ENCODE measurements around the gene OVCA2. TPM values are rescaled to one million over a fixed set of nuclear protein-coding genes. Genes with fewer than 3 reads are reported as not detected.

OVCA2 gene
- total RNA-seq, 1 donor from 2014 or later: 32.7 TPM

- peak; percentile 40 for DNase-seq (ENCODE audit: low spot score)
- TF ChIP-seq CTCF (IDR thresholded peaks at IDR 0.05; ENCODE audit: unreplicated experiment): no peak
- no peaks in the 10 kb centered on the region for H3K9me3 Mint-ChIP-seq (ENCODE audit: unreplicated experiment)
- peak overlapping the region; percentile 61 for H3K27ac Mint-ChIP-seq (ENCODE audit: unreplicated experiment)
- peaks cover 17% of the 10 kb centered on the region for H3K27me3 Mint-ChIP-seq (ENCODE audit: unreplicated experiment)
- peak overlapping the region; percentile 80 for H3K4me3 Mint-ChIP-seq (ENCODE audit: unreplicated experiment)
- H3K36me3 Mint-ChIP-seq (ENCODE audit: low read depth, unreplicated experiment): peaks cover 6% of the 10 kb centered on the region
- peaks cover 17% of the 10 kb centered on the region for H3K4me1 Mint-ChIP-seq (ENCODE audit: unreplicated experiment)
Observed at GRCh38 chr17:1999557-2000251, 42.1 kb upstream of the OVCA2 start.

GRCh38 chr17:2002767-2003329 lies 39.0 kb upstream of the OVCA2 start:
- no peaks in the 10 kb centered on the region for H3K36me3 Mint-ChIP-seq (ENCODE audit: low read depth, unreplicated experiment)
- no peaks in the 10 kb centered on the region for H3K9me3 Mint-ChIP-seq (ENCODE audit: unreplicated experiment)
- peaks cover 9% of the 10 kb centered on the region for H3K27me3 Mint-ChIP-seq (ENCODE audit: unreplicated experiment)
- DNase-seq (ENCODE audit: low spot score): no peak
- no peak overlapping the region for H3K4me3 Mint-ChIP-seq (ENCODE audit: unreplicated experiment)
- H3K27ac Mint-ChIP-seq (ENCODE audit: unreplicated experiment): no peak overlapping the region
- TF ChIP-seq CTCF (IDR thresholded peaks at IDR 0.05; ENCODE audit: unreplicated experiment): no peak
- peaks cover 11% of the 10 kb centered on the region for H3K4me1 Mint-ChIP-seq (ENCODE audit: unreplicated experiment)

- no peak for TF ChIP-seq CTCF (IDR thresholded peaks at IDR 0.05; ENCODE audit: unreplicated experiment)
- Mint-ChIP-seq H3K4me1 (ENCODE audit: unreplicated experiment) (peaks cover 11% of the 10 kb centered on the region), H3K4me3 (ENCODE audit: unreplicated experiment) (no peak overlapping the region), H3K36me3 (ENCODE audit: low read depth, unreplicated experiment) (no peaks in the 10 kb centered on the region), H3K9me3 (ENCODE audit: unreplicated experiment) (no peaks in the 10 kb centered on the region), H3K27me3 (ENCODE audit: unreplicated experiment) (peaks cover 9% of the 10 kb centered on the region), H3K27ac (ENCODE audit: unreplicated experiment) (no peak overlapping the region)
- DNase-seq (ENCODE audit: low spot score): no peak
Observed at GRCh38 chr17:2003525-2003924, 38.3 kb upstream of the OVCA2 start.

GRCh38 chr17:2004435-2004952 lies 37.3 kb upstream of the OVCA2 start:
- Mint-ChIP-seq H3K4me3 (ENCODE audit: unreplicated experiment) (no peak overlapping the region), H3K4me1 (ENCODE audit: unreplicated experiment) (peaks cover 5% of the 10 kb centered on the region), H3K27ac (ENCODE audit: unreplicated experiment) (no peak overlapping the region), H3K36me3 (ENCODE audit: low read depth, unreplicated experiment) (no peaks in the 10 kb centered on the region), H3K9me3 (ENCODE audit: unreplicated experiment) (no peaks in the 10 kb centered on the region), H3K27me3 (ENCODE audit: unreplicated experiment) (peaks cover 4% of the 10 kb centered on the region)
- DNase-seq (ENCODE audit: low spot score): no peak
- no peak for TF ChIP-seq CTCF (IDR thresholded peaks at IDR 0.05; ENCODE audit: unreplicated experiment)
